SK-N-SH treated with all-trans-retinoic acid at 6 μM for 48 hours (cell line): Measurements from ENCODE around the gene CALB2.

Source experiments
- BACH2 ChIP-seq: fragments of 250-450 bp; sonication (Bioruptor Pico); IDR thresholded peaks from 2 replicates; pipeline ENCODE4 v1.9.0; 2021; ENCODE audit warnings: mild to moderate bottlenecking, borderline replicate concordance
- OSR1 ChIP-seq: fragments of 250-450 bp; sonication (Bioruptor Pico); IDR thresholded peaks from 2 replicates; pipeline ENCODE4 v1.8.0; 2022; ENCODE audit warnings: moderate library complexity, mild to moderate bottlenecking, inconsistent platforms
- TCF4 ChIP-seq: fragments of 250-450 bp; sonication (Bioruptor Pico); IDR thresholded peaks from 2 replicates; pipeline ENCODE4 v1.8.0; 2021; ENCODE audit warnings: mild to moderate bottlenecking, moderate library complexity, borderline replicate concordance
- ZC3H10 ChIP-seq: fragments of 250-450 bp; sonication (Bioruptor Pico); IDR thresholded peaks from 2 replicates; pipeline ENCODE4 v1.5.1; 2021; ENCODE audit warnings: mild to moderate bottlenecking, moderate library complexity
- ZFP3 ChIP-seq: fragments of 250-450 bp; sonication (Bioruptor Pico); IDR thresholded peaks from 2 replicates; pipeline ENCODE4 v1.5.0; 2020; ENCODE audit warnings: mild to moderate bottlenecking, moderate library complexity
- ZFP30 ChIP-seq: fragments of 450-650 bp; formaldehyde crosslinking; IDR thresholded peaks from 2 replicates; pipeline ENCODE4 v1.5.0; 2022; ENCODE audit warnings: mild to moderate bottlenecking, moderate library complexity
- ZNF8 ChIP-seq: fragments of 450-650 bp; formaldehyde crosslinking; IDR thresholded peaks from 2 replicates; pipeline ENCODE4 v1.5.0; 2020; ENCODE audit warnings: mild to moderate bottlenecking, moderate library complexity
- TF ChIP-seq, protein P1 (sequence below): fragments of 250-450 bp; sonication (Bioruptor Pico); IDR thresholded peaks from 2 replicates; pipeline ENCODE4 v1.5.1; 2021; ENCODE audit warnings: mild to moderate bottlenecking, moderate library complexity
- TF ChIP-seq, protein P2 (sequence below): fragments of 250-450 bp; sonication (Bioruptor Pico); IDR thresholded peaks from 2 replicates; pipeline ENCODE4 v1.8.0; 2021; ENCODE audit warnings: low read depth, mild to moderate bottlenecking, moderate library complexity, borderline replicate concordance

DNA sequence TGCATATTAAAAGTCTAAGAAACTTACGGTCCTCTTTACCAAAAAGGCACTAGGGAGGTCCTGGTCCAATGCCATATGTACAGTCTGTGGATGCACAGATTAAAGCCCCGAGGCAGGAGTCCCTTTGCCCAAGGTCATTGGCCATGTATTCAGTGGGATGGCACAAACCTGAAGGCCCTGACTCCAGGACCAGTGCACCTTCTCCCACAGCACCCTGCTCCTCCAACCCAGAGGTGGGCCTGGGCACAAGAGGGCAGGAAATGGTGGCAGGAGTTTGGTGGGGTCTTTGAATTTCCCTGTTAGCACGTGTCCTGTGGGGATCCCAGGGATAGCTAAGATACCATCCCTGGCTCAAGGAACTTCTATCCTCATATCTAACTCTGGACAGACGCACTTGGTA, 54.8 kb downstream of the CALB2 start:
- TF ChIP-seq ZFP30 (CRISPR knock-in tag) = no peak
- TF ChIP-seq, protein P1, sequence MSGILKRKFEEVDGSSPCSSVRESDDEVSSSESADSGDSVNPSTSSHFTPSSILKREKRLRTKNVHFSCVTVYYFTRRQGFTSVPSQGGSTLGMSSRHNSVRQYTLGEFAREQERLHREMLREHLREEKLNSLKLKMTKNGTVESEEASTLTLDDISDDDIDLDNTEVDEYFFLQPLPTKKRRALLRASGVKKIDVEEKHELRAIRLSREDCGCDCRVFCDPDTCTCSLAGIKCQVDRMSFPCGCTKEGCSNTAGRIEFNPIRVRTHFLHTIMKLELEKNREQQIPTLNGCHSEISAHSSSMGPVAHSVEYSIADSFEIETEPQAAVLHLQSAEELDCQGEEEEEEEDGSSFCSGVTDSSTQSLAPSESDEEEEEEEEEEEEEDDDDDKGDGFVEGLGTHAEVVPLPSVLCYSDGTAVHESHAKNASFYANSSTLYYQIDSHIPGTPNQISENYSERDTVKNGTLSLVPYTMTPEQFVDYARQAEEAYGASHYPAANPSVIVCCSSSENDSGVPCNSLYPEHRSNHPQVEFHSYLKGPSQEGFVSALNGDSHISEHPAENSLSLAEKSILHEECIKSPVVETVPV (CRISPR knock-in tag) = no peak
- TF ChIP-seq ZNF8 (CRISPR knock-in tag) = no peak
- TF ChIP-seq ZFP3 (CRISPR knock-in tag) = no peak
- no peak for TF ChIP-seq OSR1 (CRISPR knock-in tag)
- no peak for TF ChIP-seq TCF4
- TF ChIP-seq BACH2 (CRISPR knock-in tag) = no peak
- TF ChIP-seq, protein P2, sequence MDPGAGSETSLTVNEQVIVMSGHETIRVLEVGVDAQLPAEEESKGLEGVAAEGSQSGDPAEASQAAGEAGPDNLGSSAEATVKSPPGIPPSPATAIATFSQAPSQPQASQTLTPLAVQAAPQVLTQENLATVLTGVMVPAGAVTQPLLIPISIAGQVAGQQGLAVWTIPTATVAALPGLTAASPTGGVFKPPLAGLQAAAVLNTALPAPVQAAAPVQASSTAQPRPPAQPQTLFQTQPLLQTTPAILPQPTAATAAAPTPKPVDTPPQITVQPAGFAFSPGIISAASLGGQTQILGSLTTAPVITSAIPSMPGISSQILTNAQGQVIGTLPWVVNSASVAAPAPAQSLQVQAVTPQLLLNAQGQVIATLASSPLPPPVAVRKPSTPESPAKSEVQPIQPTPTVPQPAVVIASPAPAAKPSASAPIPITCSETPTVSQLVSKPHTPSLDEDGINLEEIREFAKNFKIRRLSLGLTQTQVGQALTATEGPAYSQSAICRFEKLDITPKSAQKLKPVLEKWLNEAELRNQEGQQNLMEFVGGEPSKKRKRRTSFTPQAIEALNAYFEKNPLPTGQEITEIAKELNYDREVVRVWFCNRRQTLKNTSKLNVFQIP (CRISPR knock-in tag) = no peak
- TF ChIP-seq ZC3H10 = no peak
